ENCODE results near the gene HRCT1. TPM values are rescaled to one million over a fixed set of nuclear protein-coding genes. Genes with fewer than 3 reads are reported as not detected.
"Not testable (repeated sequence)": the region's sequence is repeated elsewhere in the genome, so short reads cannot be mapped to it uniquely, and the experiment has no call there.

Gene HRCT1
- total RNA-seq, 2 experiments from 2014 or later, result not detected

DNA sequence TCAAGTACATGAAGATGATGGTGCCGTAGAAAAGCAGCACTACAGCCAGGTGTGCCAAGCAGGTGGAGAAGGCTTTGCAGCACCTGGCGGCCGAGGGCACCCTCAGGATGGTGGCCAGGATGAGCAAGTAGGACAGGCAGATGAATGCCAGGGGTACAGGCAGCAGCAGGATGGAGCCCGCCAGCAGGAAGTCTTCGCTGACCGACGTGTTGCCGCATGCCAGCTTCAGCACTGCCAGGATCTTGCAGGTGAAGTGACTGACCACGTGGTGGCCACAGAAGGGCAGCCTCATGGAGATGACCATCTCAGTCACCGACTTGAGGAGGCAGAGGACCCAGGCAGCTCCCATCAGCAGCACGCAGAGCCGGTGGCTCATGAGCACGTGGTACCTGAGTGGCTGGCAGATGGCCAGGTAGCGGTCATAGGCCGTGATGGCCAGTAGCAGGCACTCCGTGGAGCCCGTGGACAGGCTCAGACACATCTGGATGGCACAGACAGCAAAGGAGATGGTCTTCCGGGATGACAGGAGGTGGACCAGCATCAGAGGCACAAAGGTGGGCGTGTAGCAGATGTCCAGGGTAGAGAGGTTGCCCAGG is 36.3 kb upstream of the HRCT1 start:
- Mint-ChIP-seq H3K36me3 (ENCODE audit: low read depth) (no peaks in the 10 kb centered on the region), H3K4me3 (no peak overlapping the region), H3K4me1 (no peaks in the 10 kb centered on the region), H3K27me3 (peaks cover under 1% of the 10 kb centered on the region), H3K9me3 (no peaks in the 10 kb centered on the region), H3K27ac (no peak overlapping the region)
- CTCF ChIA-PET, result no interaction called here
- DNase-seq, result no peak
- POLR2A ChIA-PET, result no interaction called here

DNA sequence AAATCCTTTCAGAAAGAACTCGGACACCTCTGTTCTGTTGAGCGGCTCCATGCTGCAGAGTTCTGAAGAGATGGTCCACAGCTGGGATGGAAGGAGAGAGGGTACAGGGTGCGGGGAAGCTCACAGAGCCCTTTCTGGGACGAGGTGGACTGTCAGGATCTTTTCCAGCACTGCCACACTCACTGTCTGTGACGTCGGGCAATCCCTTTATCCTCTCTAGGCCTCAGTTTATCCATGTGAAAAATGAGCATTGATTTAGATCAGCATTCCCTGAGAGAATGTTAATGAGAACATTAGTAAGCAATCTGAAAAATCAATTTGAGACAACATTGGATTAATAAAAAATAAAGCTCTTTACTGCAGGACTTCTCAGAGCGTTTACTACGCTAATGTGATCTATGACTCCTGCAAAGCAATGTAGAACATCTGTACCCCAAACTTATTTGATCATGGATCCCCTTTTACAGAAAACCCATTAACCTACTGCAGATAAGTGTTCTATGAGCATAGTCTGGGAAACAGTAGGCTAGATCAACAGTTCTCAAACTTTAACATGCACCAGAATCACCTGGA is 35.6 kb upstream of the HRCT1 start, which contains the start of gene OR13J1:
Gene OR13J1, minus strand, starts transcription at position 51 of the 573 bp plus-strand sequence. Its CDS starts 0 bp downstream, at position 51.
- Mint-ChIP-seq H3K4me1 (no peaks in the 10 kb centered on the region), H3K36me3 (ENCODE audit: low read depth) (no peaks in the 10 kb centered on the region), H3K9me3 (no peaks in the 10 kb centered on the region), H3K4me3 (no peak within 1 kb of the TSS), H3K27me3 (peaks cover 6% of the 10 kb centered on the region), H3K27ac (no peak within 1 kb of the TSS)
- DNase-seq, result no peak
- ChIA-PET POLR2A (no interaction called here), CTCF (no interaction called here)

DNA sequence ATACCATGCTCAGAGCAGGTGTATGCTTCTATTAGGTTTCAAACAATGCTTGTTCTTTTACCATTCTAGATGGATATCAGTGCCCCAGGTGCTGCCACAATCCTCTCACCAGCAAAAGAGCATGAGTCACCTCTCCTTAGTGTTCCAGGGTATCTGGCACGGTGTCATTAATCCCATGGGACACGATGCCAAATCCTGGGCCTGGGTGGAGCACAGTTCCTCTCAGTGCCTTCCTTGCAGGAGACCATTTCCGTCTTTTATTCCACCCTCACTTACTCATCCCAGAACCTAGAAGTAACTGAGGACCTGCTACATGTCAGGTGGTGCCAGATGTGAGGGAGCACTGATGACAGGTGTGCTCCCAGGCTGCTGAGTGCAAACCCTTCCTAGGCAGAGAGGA is 34.5 kb upstream of the HRCT1 start:
- POLR2A ChIA-PET, result no interaction called here

GRCh38 chr9:35872505-35872904 is 33.5 kb upstream of the HRCT1 start:
- Mint-ChIP-seq H3K36me3 (ENCODE audit: low read depth) (no peaks in the 10 kb centered on the region), H3K27ac (no peak overlapping the region), H3K4me3 (no peak overlapping the region), H3K9me3 (peaks cover 4% of the 10 kb centered on the region), H3K4me1 (no peaks in the 10 kb centered on the region), H3K27me3 (peaks cover 18% of the 10 kb centered on the region)
- ChIA-PET POLR2A (no interaction called here), CTCF (no interaction called here)
- no peak for DNase-seq

More for the DNA sequence above, 34.5 kb upstream of the HRCT1 start:
- DNase-seq, result no peak
- CTCF ChIA-PET, result no interaction called here
- Mint-ChIP-seq H3K9me3 (no peaks in the 10 kb centered on the region), H3K4me3 (no peak overlapping the region), H3K27ac (no peak overlapping the region), H3K27me3 (peaks cover 12% of the 10 kb centered on the region), H3K4me1 (no peaks in the 10 kb centered on the region), H3K36me3 (ENCODE audit: low read depth) (no peaks in the 10 kb centered on the region)

GRCh38 chr9:35882263-35882848 is 23.6 kb upstream of the HRCT1 start:
- H3K27ac Mint-ChIP-seq, result no peak overlapping the region
- ChIA-PET POLR2A (interaction anchor here (1.0 to 1.1 kb wide), 3 partner anchors 8 to 142 kb away, joined by 3 to 4 read pairs (median 4); no protein-coding TSS in a partner anchor), CTCF (interaction anchor here (0.6 to 1.7 kb wide), 29 partner anchors 9 to 270 kb away, joined by 3 to 54 read pairs (median 4); partner anchors contain the start of genes FAM221B, GBA2, RGP1 and TLN1)
- H3K27me3 Mint-ChIP-seq, result peaks cover 29% of the 10 kb centered on the region
- H3K36me3 Mint-ChIP-seq (ENCODE audit: low read depth), result no peaks in the 10 kb centered on the region
- H3K4me1 Mint-ChIP-seq, result no peaks in the 10 kb centered on the region
- DNase-seq, result peak; percentile 80
- H3K4me3 Mint-ChIP-seq, result no peak overlapping the region
- peaks cover 6% of the 10 kb centered on the region for H3K9me3 Mint-ChIP-seq

DNA sequence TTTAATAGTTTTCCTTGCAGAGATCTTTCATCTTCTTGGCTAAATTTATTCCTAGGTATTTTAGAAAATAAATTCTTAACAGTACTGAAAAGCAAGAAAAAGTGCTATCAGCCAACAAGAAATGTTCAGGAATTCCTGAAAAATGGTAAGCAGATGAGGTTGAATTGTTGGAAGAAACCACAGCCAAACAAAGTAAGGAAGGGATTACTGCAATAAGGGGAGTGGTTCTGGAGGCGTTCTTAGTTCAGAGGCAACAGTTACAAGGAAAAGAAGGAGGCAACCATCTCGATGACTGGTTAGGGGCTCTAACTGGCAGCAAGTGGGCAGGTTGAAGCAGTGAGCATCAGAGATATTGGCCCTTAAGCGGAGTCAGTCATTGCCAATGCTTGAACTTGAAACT is 23.0 kb upstream of the HRCT1 start:
- Mint-ChIP-seq H3K27ac (no peak overlapping the region), H3K9me3 (no peaks in the 10 kb centered on the region), H3K36me3 (ENCODE audit: low read depth) (no peaks in the 10 kb centered on the region), H3K4me3 (no peak overlapping the region), H3K4me1 (no peaks in the 10 kb centered on the region), H3K27me3 (peaks cover 24% of the 10 kb centered on the region)
- ChIA-PET CTCF (interaction anchor here (0.9 to 1.7 kb wide), 16 partner anchors 8 to 188 kb away, joined by 3 to 54 read pairs (median 4); partner anchors contain the start of genes GBA2, RGP1 and TLN1), POLR2A (no interaction called here)
- DNase-seq, result no peak

DNA sequence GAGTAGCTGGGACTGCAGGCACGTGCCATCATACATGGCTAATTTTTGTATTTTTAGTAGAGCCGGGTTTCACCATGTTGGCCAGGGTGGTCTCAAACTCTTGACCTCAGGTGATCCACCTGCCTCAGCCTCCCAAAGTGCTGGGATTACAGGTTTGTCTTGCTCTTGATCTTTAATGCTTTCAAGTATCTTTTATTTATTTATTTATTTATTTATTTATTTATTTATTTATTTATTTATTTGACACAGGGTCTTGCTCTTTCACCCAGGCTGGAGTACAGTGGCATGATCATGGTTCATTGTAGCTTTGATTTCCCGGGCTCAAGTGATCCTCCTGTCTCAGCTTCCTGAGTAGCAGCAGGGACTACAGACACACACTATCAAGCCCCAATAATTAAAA is 21.1 kb upstream of the HRCT1 start:
- H3K36me3 Mint-ChIP-seq (ENCODE audit: low read depth); H3K4me3 Mint-ChIP-seq; POLR2A ChIA-PET; H3K4me1 Mint-ChIP-seq; H3K27ac Mint-ChIP-seq; H3K9me3 Mint-ChIP-seq; DNase-seq: not testable (repeated sequence)
- H3K27me3 Mint-ChIP-seq, result peaks cover 16% of the 10 kb centered on the region
- CTCF ChIA-PET, result interaction anchor here (1.9 kb wide), 1 partner anchor 95 kb away, joined by 9 read pairs; no protein-coding TSS in a partner anchor

DNA sequence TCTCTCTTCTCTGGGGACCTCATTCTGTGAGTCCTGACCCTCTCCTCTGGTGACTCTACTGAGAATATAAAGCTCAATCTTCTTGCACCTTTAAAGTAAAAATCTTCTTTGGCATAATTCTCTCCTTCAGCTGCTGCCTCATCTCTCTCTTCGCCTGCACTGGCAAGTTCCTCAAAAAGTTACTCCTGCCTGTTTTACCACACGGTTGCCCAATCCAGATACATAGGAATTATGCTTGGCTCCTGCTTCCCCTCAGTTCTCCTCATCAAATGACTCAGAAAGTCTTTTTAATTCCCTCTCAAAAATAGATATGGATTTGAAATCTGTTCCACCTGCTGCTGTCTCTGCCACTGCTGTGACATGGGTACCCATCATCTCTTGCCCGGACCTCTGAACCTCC is 14.4 kb upstream of the HRCT1 start:
- Mint-ChIP-seq H3K9me3 (no peaks in the 10 kb centered on the region), H3K4me1 (no peaks in the 10 kb centered on the region), H3K27me3 (peaks cover 13% of the 10 kb centered on the region), H3K4me3 (no peak overlapping the region), H3K36me3 (ENCODE audit: low read depth) (no peaks in the 10 kb centered on the region), H3K27ac (no peak overlapping the region)
- ChIA-PET POLR2A (no interaction called here), CTCF (interaction anchor here (1.8 kb wide), 1 partner anchor 9 kb away, joined by 6 read pairs; no protein-coding TSS in a partner anchor)
- DNase-seq, result no peak

DNA sequence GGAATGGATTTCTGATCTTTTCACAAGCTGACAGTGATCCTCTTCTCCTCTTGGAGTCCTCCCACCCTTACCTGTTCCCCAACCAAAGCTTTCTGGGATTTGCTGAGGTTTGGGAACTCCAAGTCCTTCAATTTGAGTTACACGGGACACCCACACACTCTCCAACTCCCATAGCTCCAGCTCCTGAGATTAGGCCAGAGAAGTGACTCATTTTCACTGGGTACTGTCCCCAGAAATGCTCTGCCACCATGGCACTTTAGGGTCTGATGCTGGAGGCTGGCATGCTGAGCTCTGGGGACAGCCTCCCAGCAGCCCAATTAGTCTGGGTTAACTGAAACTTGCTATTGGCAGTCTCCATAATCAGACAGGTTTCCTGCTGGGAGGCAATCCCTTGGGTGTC is 14.0 kb upstream of the HRCT1 start:
- H3K4me3 Mint-ChIP-seq, result no peak overlapping the region
- no peak for DNase-seq
- H3K27ac Mint-ChIP-seq, result no peak overlapping the region
- POLR2A ChIA-PET, result no interaction called here
- CTCF ChIA-PET, result interaction anchor here (1.8 kb wide), 1 partner anchor 10 kb away, joined by 6 read pairs; no protein-coding TSS in a partner anchor
- H3K9me3 Mint-ChIP-seq, result no peaks in the 10 kb centered on the region
- no peaks in the 10 kb centered on the region for H3K4me1 Mint-ChIP-seq
- peaks cover 13% of the 10 kb centered on the region for H3K27me3 Mint-ChIP-seq
- no peaks in the 10 kb centered on the region for H3K36me3 Mint-ChIP-seq (ENCODE audit: low read depth)

- Mint-ChIP-seq H3K4me1 (no peaks in the 10 kb centered on the region), H3K36me3 (ENCODE audit: low read depth) (no peaks in the 10 kb centered on the region), H3K9me3 (no peaks in the 10 kb centered on the region), H3K27ac (no peak overlapping the region), H3K4me3 (no peak overlapping the region), H3K27me3 (peaks cover 22% of the 10 kb centered on the region)
- no peak for DNase-seq
- CTCF ChIA-PET, result interaction anchor here (1.0 to 2.2 kb wide), 3 partner anchors 14 to 70 kb away, joined by 3 to 6 read pairs (median 3); no protein-coding TSS in a partner anchor
- POLR2A ChIA-PET, result no interaction called here
These were observed 9.4 kb upstream of the HRCT1 start for GRCh38 chr9:35896570-35896969.

GRCh38 chr9:35897376-35898099 is 8.5 kb upstream of the HRCT1 start:
- CTCF ChIA-PET, result interaction anchor here (1.0 to 2.2 kb wide), 3 partner anchors 15 to 59 kb away, joined by 3 to 6 read pairs (median 3); no protein-coding TSS in a partner anchor
- H3K9me3 Mint-ChIP-seq; H3K4me3 Mint-ChIP-seq; H3K27ac Mint-ChIP-seq; DNase-seq; POLR2A ChIA-PET; H3K36me3 Mint-ChIP-seq (ENCODE audit: low read depth); H3K4me1 Mint-ChIP-seq: not testable (repeated sequence)
- H3K27me3 Mint-ChIP-seq, result peaks cover 17% of the 10 kb centered on the region

- CTCF ChIA-PET, result interaction anchor here (1.1 to 2.2 kb wide), 2 partner anchors 16 to 41 kb away, joined by 3 to 6 read pairs; no protein-coding TSS in a partner anchor
- POLR2A ChIA-PET, result no interaction called here
- H3K9me3 Mint-ChIP-seq, result no peaks in the 10 kb centered on the region
- H3K27ac Mint-ChIP-seq, result no peak overlapping the region
- H3K4me1 Mint-ChIP-seq, result peaks cover 3% of the 10 kb centered on the region
- no peaks in the 10 kb centered on the region for H3K36me3 Mint-ChIP-seq (ENCODE audit: low read depth)
- no peak for DNase-seq
- H3K27me3 Mint-ChIP-seq, result peaks cover 19% of the 10 kb centered on the region
- no peak overlapping the region for H3K4me3 Mint-ChIP-seq
These were observed 7.7 kb upstream of the HRCT1 start for GRCh38 chr9:35898337-35898736.

- H3K4me1 Mint-ChIP-seq, result peaks cover 3% of the 10 kb centered on the region
- no peaks in the 10 kb centered on the region for H3K9me3 Mint-ChIP-seq
- POLR2A ChIA-PET, result no interaction called here
- no peaks in the 10 kb centered on the region for H3K36me3 Mint-ChIP-seq (ENCODE audit: low read depth)
- H3K4me3 Mint-ChIP-seq, result no peak overlapping the region
- peaks cover 13% of the 10 kb centered on the region for H3K27me3 Mint-ChIP-seq
- no peak for DNase-seq
- H3K27ac Mint-ChIP-seq, result no peak overlapping the region
- CTCF ChIA-PET, result interaction anchor here (1.0 kb wide), 1 partner anchor 46 kb away, joined by 3 read pairs; no protein-coding TSS in a partner anchor
These were observed 7.0 kb upstream of the HRCT1 start for GRCh38 chr9:35899021-35899420.
